DMS79 (cell line): Measurements from ENCODE around the gene OR52K2.
"Not testable (repeated sequence)": the region's sequence is repeated elsewhere in the genome, so short reads cannot be mapped to it uniquely, and the experiment has no call there.

Source experiments
- DNase-seq: peaks from one replicate; lab custom pipeline; 2025; lab: John Stamatoyannopoulos, UW

Gene OR52K2

DNA sequence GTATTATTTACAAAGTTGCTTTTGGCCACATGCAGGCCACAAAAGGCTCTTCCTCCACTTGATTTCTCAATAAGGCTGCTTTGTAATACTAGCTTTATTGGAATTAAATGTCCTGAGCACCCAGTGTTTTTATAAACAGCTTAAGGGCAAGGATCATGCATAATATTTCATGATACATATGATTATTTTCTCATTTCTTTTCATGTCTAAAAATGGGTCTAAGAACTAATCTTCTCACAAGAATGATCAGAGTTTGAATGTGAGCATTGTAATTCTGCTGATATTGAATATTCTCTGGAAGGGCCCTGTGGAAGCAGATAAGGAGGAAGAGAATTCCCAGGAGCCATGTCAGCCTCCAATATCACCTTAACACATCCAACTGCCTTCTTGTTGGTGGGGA is at the start of gene OR52K2:
OR52K2 (plus strand) TSS at position 301 of the 400 bp plus-strand sequence; CDS start at position 346, 45 bp downstream.
- DNase-seq = no peak

DNA sequence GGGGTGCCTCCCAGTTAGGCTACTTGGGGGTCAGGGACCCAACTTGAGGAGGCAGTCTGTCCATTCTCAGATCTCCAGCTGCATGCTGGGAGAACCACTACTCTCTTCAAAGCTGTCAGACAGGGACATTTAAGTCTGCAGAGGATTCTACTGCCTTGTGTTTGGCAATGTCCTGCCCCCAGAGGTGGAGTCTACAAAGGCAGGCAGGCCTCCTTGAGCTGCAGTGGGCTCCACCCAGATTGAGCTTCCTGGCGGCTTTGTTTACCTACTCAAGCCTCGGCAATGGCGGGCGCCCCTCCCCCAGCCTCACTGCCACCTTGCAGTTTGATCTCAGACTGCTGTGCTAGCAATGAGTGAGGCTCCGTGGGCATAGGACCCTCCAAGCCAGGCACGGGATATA is 42.9 kb upstream of the OR52K2 start:
- not testable (repeated sequence) for DNase-seq

DNA sequence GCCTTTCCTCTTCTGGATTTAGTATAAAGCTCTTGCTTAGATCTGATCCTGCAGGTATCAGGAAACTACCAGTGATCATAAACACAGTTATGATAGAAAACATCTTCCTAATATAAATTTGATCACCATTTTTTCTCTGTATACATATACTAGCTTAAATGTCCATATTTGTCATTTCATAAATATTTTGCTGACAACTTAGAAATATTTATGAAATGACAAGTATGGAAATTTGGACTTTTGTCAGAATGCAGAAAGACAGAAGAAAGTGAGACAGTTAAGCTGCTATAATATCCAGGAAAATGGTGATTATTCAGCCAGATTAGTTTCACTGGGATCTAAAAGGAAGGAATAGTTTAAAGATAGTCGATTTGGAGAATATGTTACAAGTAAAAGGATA is 32.8 kb upstream of the OR52K2 start:
- no peak for DNase-seq

DNA sequence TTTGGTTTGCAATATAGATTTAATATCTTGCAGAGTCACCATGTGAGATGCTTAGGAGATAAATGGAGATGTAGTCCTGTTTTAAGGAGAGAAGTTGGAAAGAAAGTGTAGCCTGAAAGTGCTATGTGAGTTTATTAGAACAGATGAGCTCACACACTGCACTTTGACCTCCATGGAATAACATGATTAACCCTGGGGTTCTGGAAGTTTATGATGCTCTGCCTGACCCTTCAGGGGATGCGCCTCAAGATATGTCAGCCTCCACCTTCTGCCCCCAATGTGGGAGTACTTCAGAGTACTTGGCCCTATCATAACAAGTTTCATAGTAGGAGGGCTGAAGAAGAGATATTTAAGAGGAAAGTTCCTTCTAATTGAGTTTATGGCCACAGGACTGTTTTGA is 32.3 kb upstream of the OR52K2 start:
- DNase-seq = no peak

DNA sequence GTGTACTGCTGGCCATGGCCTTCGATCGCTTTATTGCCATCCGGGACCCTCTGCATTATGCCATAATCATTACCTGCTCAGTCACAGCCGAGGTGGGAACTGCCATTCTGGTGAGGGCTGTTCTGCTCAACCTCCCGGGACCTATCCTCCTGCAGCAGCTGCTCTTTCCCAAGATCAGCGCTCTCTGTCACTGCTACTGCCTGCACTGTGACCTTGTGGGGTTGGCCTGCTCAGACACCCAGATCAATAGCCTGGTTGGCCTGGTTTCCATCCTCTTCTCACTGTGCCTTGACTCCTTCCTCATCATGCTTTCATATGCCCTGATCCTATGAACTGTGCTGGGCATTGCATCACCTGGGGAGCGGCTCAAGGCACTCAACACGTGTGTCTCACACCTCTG is 30.7 kb upstream of the OR52K2 start:
- no peak for DNase-seq

DNA sequence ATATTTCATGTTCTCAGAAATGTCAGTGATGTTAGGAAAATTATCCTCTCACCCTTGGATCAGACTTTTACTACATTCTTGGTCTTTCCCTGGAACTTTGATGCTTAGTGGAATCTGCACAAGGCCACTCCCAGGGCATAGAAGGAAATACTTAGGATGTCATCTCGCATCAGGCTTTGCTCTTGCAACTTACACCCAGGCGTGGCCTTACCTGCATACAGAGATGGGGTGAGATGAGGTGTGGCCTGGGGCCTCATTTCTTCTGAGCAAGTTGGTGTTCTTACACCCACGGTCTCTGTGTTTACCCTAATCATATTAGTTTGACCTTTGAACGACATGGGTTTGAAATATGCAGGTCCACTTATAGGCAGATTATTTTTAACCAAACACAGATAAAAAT is 19.0 kb upstream of the OR52K2 start:
- DNase-seq = no peak

DNA sequence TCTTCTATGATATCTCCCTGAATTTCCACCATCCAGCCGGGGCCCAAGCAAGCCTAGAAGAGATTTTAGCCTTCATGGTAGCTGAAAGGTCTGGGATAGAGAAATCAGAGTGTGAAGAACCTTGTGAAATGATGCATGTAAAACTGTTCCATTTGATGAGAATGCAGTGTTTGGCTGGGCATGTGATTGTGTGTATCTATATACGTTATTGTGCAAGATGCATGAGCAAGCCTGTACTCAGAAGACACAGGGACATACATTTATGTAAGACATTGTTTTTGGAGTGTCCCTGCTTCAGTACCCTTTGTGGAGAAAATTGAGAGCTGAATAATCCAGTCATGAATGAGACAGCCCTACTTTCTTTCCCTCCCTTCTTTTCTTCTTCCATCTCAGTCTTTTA is 15.2 kb upstream of the OR52K2 start:
- DNase-seq = no peak

DNA sequence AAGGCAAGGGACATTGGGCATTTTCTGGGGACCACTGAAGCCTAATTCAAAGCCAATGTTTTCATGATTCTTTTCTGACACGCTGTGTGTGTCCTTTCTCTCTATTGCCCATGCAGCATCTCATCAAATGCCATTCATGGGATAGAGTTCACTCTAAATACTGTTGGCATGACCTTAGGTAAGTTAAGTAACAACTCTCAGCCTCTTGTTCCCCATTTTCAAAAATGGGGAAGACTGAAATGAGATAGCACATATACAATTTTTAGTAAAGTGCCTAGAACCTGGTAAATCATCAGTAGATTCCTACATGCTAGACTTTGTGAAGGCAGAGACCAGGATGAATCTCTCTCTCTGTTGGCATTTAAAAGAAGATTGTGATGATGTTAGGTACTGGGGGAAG is 12.7 kb upstream of the OR52K2 start:
- DNase-seq = no peak

DNA sequence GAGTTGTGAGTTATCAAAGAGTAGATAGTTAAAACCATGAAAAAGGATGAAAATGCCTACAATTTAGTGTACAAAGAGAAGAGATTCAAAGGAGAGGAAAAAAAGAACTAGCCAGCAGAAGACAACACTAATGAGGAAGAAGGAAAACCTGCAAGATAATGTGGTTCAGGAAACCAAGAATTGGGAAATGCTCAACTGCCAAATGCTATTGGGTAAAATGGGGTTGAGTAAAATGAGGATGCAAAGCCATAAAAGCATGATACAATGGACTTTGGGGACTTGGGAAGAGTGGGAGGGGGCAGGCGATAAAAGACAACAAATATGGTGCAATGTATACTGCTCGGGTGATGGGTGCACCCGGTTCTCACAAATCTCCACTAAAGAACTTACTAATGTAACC is 7.6 kb upstream of the OR52K2 start:
- DNase-seq = no peak

DNA sequence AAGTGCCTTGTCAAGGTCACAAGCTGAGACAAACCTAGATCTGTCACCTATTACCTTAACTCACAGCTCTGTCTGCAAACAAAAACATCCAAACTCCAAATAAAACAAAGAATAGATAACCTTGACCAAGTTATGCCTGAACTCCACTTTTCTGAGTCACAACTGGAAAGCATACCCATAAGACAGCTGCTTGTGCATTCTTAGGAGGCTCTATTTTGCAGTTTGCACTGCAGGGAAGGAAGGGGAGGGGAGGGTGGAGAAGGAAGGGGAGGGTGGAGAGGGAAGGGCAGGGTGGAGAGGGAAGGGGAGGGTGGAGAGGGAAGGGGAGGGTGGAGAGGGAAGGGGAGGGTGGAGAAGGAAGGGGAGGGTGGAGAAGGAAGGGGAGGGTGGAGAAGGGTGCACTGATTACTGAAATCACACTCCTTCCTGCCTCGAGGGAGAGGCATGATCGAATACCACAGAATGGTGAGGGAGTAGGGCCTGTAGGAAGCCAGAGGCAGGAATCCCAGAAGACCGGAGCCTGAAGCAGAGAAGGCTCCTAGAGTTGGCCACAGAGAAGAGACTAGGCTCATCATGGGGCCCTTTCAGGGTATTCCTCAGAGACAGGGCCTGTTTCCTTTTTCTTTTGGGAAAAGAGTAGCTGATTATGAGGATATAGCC is 5.7 kb upstream of the OR52K2 start:
- DNase-seq = no peak

DNA sequence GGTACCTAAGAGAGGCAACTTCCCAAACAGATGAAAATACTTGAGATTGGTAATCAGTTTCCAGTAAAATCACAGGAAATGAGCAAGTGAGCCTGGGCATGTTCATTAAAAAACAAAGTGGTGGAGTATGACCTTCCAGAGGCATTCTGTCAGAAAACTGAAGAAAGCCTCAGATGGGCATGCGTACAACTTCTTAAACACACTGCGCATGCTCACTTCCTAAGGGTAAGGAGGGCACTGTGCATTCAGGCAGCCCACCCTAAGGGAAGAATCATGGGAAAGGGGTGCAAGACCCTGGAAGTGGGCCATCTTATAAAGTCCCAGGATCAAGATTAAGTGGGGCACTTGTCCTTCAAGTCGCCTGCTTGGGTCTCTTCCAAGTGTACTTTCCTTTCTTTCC is 4.0 kb downstream of the OR52K2 start:
- no peak for DNase-seq

DNA sequence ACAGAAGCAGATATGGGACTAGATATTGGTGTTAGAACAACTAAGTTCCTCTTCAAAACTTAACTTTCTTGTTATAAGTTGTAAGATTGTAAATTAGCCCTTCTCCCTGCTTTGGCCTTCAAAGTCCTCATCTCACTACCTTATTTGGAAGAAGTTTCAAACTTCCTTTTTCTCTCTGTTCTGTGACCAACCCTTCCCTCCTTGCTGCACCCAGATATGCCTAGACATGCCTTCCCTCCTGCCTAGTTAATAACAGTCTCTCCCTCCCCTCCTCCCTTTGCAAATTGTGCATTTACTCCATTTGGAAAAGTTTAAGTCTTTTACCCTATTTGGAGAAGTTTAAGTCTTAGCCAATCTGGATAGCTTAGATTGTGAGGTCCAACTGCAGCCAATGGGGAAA is 4.9 kb downstream of the OR52K2 start:
- DNase-seq = no peak

DNA sequence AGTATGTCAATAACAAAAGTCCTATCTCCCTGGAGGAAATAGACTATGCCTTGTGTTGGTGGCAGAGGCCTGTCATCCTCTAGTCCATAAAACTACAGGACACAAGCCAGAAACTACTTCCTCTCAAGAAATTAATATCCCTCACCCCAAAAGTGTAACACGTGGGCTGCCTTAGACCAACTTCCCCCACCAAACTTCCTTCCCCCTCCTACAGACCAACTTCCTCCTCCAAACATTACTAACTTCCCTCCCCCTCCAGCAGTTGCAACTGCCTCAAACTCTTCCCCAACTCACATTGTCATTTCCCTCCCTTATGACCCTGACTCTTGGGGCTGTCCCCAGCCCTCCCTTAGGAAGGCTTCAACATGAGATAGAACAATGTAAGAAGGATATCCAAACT is 6.3 kb downstream of the OR52K2 start:
- DNase-seq = no peak

DNA sequence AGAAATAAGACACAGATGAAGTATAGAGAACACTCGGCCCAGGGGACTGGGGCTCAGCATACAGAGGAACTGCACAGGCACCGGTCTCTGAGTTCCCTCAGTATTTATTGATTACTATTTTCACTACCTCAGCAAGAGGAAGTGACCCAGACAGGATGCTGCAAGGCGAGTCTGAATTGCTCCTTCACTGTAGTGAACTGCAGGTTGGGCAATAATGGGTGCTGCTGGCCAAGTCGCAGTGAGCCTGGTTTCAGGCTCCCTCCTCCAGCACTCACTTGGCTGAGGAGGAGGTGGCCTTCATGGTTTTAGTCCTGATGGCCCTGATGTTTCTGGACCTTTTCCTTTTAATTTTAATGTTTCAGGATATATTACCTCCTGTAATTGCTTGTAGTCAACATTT is 10.4 kb downstream of the OR52K2 start:
- DNase-seq = no peak

DNA sequence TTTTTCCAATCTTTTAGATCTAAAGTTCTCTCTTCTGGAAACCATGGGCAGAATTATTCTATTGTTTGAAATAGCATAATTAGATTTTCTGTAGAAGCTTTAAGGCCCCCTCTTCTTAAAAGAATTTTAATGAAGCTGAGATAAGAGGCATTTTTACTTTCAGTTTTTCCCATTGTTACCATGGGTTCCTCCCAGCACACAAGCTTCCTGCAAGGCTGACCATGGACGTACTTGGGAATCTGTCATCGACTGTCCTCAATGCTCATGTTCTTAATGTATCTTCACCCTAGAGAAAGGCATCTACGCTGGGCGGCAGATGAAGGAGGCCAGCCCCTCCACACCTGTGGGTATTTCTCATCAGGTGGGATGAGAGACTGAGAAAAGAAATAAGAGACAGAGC is 11.1 kb downstream of the OR52K2 start:
- DNase-seq = no peak

DNA sequence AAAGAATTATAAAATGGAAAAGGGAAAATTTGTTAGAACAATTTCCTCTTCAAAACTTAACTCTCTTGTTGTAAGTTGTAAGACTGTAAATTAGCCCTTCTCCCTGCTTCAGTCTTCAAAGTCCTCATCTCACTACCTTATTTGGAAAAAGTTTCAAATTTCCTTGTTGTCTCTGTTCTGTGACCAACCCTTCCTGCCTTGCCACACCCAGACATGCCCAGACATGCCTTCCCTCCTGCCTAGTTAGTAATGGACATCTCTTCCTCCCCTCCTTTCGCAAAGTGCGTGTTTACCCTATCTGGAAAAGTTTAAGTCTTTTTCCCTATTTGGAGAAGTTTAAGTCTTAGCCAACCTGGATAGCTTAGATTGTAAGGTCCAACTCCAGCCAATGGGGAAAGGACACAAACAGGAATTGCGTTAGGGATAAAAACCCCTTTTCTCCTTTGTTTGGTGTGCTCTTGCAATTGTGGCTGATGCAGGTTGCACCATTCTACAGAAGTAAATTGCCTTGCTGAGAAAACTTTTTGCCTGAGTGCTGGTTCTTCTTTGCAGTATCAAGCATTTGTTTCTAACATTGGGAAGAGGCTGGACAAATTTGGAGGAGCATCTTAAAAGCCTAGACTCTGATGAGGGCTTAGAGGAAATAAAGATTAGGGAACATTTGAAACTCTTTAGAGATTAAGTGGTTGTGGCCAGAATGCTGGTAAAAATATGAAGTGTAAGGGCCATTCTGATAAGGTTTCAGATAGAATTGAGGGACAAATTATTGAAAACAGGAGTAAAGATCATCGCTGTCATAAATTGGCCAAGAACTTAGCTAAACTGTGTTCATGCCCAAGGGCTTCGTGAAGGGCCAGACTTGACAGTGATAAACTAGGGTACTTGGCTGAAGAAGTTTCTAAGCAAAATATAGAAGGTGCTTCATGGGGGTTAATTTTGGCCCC is 15.4 kb downstream of the OR52K2 start:
- no peak for DNase-seq

DNA sequence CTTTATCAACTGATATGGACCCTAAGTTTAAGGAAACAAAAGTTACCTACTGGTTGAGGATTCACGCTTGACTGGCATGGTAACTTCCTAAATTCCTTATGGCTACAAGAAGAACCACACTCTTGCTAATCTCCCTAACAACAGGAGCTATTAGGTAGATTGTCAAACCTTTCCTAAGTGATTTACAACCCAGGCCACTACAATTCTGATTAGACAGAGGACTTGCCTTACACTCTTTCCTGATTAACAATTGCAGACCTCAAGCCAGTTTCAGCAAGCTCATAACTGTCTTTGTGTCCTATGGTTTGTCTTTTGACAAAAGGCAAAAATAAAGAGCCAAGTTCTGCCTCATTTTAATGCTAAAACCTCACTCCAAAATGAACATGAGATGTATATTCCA is 16.3 kb downstream of the OR52K2 start:
- DNase-seq = no peak

DNA sequence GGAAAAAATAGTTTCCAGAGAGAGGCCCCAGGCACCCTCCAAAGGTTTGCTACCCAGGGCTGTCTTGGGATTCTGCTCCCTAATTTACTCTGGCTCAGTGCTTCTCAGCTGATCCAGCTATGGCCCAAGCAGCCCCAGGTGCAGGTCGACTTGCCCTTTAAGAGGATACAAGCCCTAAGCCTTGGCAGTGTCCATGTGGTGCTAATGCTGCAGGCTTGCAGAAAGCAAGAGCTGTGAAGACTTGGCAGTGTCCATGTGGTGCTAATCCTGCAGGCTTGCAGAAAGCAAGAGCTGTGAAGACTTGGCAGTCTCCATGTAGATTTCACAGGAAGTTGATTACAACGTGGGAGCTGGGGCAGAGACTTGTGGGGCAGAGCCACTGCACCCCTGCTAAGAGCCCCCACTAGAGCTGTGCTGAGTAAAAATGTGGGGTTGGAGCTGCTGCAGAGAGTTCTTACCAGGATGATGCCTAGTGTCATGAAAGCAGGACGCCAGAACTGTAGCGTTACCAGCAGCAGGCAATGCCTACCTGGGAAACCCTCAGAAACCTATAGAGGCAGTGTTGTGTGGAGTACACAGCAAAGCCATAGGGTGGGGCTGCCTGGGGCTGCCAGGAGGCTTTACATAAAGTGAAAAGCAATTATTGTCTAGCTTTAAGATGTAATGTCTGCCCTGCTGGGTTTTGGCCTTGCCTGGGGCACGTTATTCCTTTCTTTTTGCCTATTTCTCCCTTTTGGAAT is 17.2 kb downstream of the OR52K2 start:
- DNase-seq = no peak

DNA sequence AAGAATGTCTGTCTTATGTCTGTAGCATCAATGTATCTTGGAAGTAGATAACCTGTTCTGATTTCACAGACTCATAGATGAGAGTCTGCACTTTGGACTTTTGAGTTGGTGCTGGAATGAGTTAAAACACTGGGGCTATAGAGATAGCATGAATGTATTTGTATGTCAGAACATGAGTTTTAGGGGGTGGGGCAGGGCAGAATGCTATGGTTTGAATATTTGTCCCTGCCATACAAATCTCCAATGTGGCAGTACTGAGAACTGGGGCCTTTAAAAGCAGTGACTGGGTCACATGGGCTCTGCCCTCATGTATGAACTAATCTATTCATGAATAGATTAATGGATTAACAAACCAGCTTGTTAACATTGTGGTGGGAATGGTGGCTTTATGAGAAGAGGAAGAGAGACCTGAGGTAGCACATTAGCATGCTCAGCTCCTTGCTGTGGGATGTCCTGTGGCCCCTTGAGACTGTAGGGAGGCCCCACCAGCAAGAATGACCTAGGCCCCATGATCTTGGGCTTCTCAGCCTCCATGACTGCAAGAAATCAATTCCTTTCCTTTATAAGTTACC is 17.9 kb downstream of the OR52K2 start:
- no peak for DNase-seq

DNA sequence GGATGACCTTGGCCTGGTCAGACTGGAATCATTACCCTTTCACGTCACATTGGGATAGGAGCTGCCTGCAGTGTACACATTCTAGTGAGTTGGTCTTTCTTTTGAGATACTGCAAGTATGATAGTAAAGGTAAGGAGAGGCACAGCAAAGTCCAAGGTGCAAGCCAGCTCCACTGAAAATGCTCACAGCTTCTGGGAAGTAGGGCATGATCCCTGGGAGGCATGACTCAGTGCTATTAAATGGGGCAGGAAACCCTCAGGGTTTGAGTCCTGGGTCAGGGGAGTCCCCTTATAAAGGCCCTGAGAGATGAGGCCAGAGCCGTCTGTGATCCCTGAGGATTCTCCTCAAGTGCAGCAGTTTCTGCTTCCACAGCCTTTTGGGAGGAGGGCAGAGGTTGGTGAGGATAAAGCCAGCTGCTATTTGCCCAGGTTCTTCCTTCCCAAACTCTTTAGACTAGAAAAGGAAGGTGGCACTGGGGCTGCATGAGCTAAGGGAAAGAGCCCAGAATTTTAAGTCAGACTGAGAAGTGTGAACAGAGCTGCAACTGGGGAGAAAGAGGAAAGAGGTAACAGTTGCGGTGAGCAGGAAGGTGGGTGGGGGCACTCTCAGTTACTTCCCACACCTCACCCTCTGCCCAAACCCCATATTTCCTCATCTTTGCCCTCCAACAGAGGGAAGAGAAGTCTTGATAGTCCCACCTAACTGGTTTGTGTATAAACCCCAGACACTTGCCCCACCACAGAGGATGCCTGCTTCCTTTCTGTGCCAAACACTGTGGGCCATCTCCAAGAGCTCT is 18.9 kb downstream of the OR52K2 start:
- DNase-seq = no peak

DNA sequence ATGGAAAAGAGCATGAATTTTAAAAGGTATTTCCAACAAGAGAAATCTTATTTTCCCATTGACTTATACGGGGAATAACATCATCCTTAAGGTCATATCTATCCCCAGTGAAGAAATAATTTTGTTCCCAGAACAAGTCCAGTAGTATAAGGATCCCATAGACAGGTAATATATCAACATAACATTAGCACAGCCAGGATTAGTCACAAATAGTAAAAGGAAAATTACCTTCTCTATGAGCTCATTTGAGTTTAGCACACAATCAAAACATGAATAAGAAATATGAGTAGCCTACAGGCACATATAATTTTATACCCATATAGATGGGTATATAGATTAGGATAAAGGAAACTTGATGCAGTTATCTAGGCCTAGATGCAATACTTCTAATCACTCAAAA is 30.5 kb downstream of the OR52K2 start:
- DNase-seq = no peak
